Endothelial cell of umbilical vein (primary cell): ENCODE results near the gene MAP3K19.

Source experiments
- CTCF ChIP-seq, 2 donors: IDR thresholded peaks; 1 replicate in 1 of 2; 2 replicates in 1 of 2; pipeline ENCODE4 v1.5.1; 2011; ENCODE audit warnings: low read length in 2 of 2, mild to moderate bottlenecking in 2 of 2, moderate library complexity in 2 of 2, control low read depth in 1 of 2, inconsistent platforms in 1 of 2, low read depth in 1 of 2; ENCODE audit not compliant: insufficient read depth in 1 of 2; ENCODE audit errors: extremely low read depth in 1 of 2
- POLR2A ChIP-seq: IDR thresholded peaks from 2 replicates; pipeline ENCODE4 v1.6.1; 2012; ENCODE audit warnings: low read depth, mild to moderate bottlenecking, control low read depth, low read length
- POLR2AphosphoS5 ChIP-seq: IDR thresholded peaks from 2 replicates; pipeline ENCODE4 v1.6.1; 2012; ENCODE audit warnings: low read depth, mild to moderate bottlenecking, control low read depth, low read length, moderate library complexity; ENCODE audit not compliant: insufficient read depth

GRCh38 chr2:135072125-135072997, 25.1 kb upstream of the MAP3K19 start:
- TF ChIP-seq POLR2A (no peak), POLR2AphosphoS5 (no peak), CTCF (IDR thresholded peaks at IDR 0.05; ENCODE audit: extremely low read depth in 1 of 2, insufficient read depth in 1 of 2, low read depth in 1 of 2, low read length in 2 of 2) (no peak)
